ENCODE data around the gene PALLD.

Gene PALLD

GRCh38 chr4:168558599-168558998 is 61.7 kb downstream of the PALLD start:
- DNase-seq (ENCODE audit: low spot score) = no peak

- no peak for DNase-seq (ENCODE audit: low spot score)
Measured at GRCh38 chr4:168560184-168561180, 63.6 kb downstream of the PALLD start.

- DNase-seq (ENCODE audit: low spot score) = peak; percentile 81
Measured at GRCh38 chr4:168562041-168562571, 65.3 kb downstream of the PALLD start.

- no peak for DNase-seq (ENCODE audit: low spot score)
Measured at GRCh38 chr4:168564023-168564422, 67.2 kb downstream of the PALLD start.

GRCh38 chr4:168565130-168565529 is 68.3 kb downstream of the PALLD start:
- DNase-seq (ENCODE audit: low spot score) = no peak

GRCh38 chr4:168566726-168567125 is 69.9 kb downstream of the PALLD start:
- no peak for DNase-seq (ENCODE audit: low spot score)

GRCh38 chr4:168569066-168569930 is 72.4 kb downstream of the PALLD start:
- no peak for DNase-seq (ENCODE audit: low spot score)

- no peak for DNase-seq (ENCODE audit: low spot score)
Measured at GRCh38 chr4:168569931-168570276, 73.1 kb downstream of the PALLD start.

GRCh38 chr4:168570466-168570865 is 73.6 kb downstream of the PALLD start:
- no peak for DNase-seq (ENCODE audit: low spot score)

GRCh38 chr4:168572002-168572401 is 75.2 kb downstream of the PALLD start:
- DNase-seq (ENCODE audit: low spot score) = no peak

- no peak for DNase-seq (ENCODE audit: low spot score)
Measured at GRCh38 chr4:168573870-168574269, 77.0 kb downstream of the PALLD start.

GRCh38 chr4:168574581-168575295 is 77.9 kb downstream of the PALLD start:
- DNase-seq (ENCODE audit: low spot score) = no peak

- DNase-seq (ENCODE audit: low spot score) = no peak
Measured at GRCh38 chr4:168575473-168575872, 78.6 kb downstream of the PALLD start.

GRCh38 chr4:168577624-168578023 is 80.8 kb downstream of the PALLD start:
- no peak for DNase-seq (ENCODE audit: low spot score)

GRCh38 chr4:168580228-168580627 is 83.4 kb downstream of the PALLD start:
- DNase-seq (ENCODE audit: low spot score) = no peak

GRCh38 chr4:168584321-168584771 is 87.5 kb downstream of the PALLD start:
- DNase-seq (ENCODE audit: low spot score) = peak; percentile 48

GRCh38 chr4:168585168-168586091 is 88.6 kb downstream of the PALLD start:
- DNase-seq (ENCODE audit: low spot score) = peak; percentile 84

- no peak for DNase-seq (ENCODE audit: low spot score)
Measured at GRCh38 chr4:168586926-168587325, 90.1 kb downstream of the PALLD start.

GRCh38 chr4:168587411-168588125 is 90.7 kb downstream of the PALLD start:
- DNase-seq (ENCODE audit: low spot score) = no peak

GRCh38 chr4:168588916-168589531 is 92.2 kb downstream of the PALLD start:
- DNase-seq (ENCODE audit: low spot score) = peak; percentile 32

All from COLO829 (cell line).